A549 (cell line): ENCODE results near the gene ASCL2. TPM values are rescaled to one million over a fixed set of nuclear protein-coding genes. Genes with fewer than 3 reads are reported as not detected.

ENCODE experiments used
- ATAC-seq, 2 experiments: fragments of 200-7000 bp in 1 of 2; fragments of >200 bp in 1 of 2; cut with Nextera tagmentation in 1 of 2; cut with Tn5 transposase in 1 of 2; 3 replicates each; pipeline versions ENCODE4 v1.8.0 to v1.9.1; 2018 to 2020; ENCODE audit warnings: mild to moderate bottlenecking in 1 of 2, moderate library complexity in 1 of 2
- CTCF ChIA-PET: fragments of 300-600 bp; sonication (Branson Sonifier 250); formaldehyde crosslinking; extraction: SDS; loops from one replicate; lab custom pipeline; 2021; ENCODE audit warnings: antibody characterized with exemption, inconsistent platforms; lab: Yijun Ruan, JAX
- POLR2A ChIA-PET: fragments of 350-600 bp; formaldehyde crosslinking; extraction: SDS; loops from one replicate; lab custom pipeline; 2021; ENCODE audit warnings: antibody characterized with exemption, inconsistent platforms; lab: Yijun Ruan, JAX
- DNase-seq, 2 experiments: peaks; one replicate each; pipeline versions ENCODE4 v3.0.0 to v3.0.0-alpha.2; 2011 to 2016; ENCODE audit warnings: low read depth in 1 of 2, low spot score in 1 of 2
- FAIRE-seq: peaks from 2 replicates; lab custom pipeline; 2011; peaks lifted over from hg19 to GRCh38; lab: Jason Lieb, UNC
- H3K27ac ChIP-seq, 2 experiments: fragments of >200 bp; sonication (Bioruptor Twin); formaldehyde crosslinking; 3 replicates each; pipeline ENCODE4 v1.5.1; 2016 to 2017
- H3K4me1 ChIP-seq: fragments of >200 bp; sonication (Bioruptor Twin); formaldehyde crosslinking; 3 replicates; pipeline ENCODE4 v1.6.1; 2016
- H3K4me2 ChIP-seq: fragments of >200 bp; sonication (Bioruptor Twin); formaldehyde crosslinking; 3 replicates; pipeline ENCODE4 v1.6.1; 2016
- H3K4me3 ChIP-seq: fragments of >200 bp; sonication (Bioruptor Twin); formaldehyde crosslinking; 3 replicates; pipeline ENCODE4 v1.5.1; 2016
- H3K9me3 ChIP-seq: fragments of >200 bp; sonication (Bioruptor Twin); formaldehyde crosslinking; 3 replicates; pipeline ENCODE4 v1.6.1; 2016
- BHLHE40 ChIP-seq: IDR thresholded peaks from 2 replicates; pipeline ENCODE4 v1.6.1; 2012; ENCODE audit warnings: low read depth, low read length, inconsistent platforms
- CHD4 ChIP-seq: fragments of 200-600 bp; sonication (generic); IDR thresholded peaks from 2 replicates; pipeline ENCODE4 v1.6.1; 2016; ENCODE audit warnings: antibody characterized with exemption, mild to moderate bottlenecking, borderline replicate concordance
- EHF ChIP-seq: fragments of 250-450 bp; sonication (Bioruptor Pico); IDR thresholded peaks from 2 replicates; pipeline ENCODE4 v1.5.0; 2020; ENCODE audit warnings: mild to moderate bottlenecking
- FOXS1 ChIP-seq: fragments of 250-450 bp; sonication (Bioruptor Pico); IDR thresholded peaks from 2 replicates; pipeline ENCODE4 v1.5.0; 2020; ENCODE audit warnings: mild to moderate bottlenecking, moderate library complexity
- GATA3 ChIP-seq: IDR thresholded peaks from 2 replicates; pipeline ENCODE4 v1.6.1; 2012; ENCODE audit warnings: borderline replicate concordance
- HOXB13 ChIP-seq: fragments of 250-450 bp; sonication (Bioruptor Pico); IDR thresholded peaks from 2 replicates; pipeline ENCODE4 v1.5.0; 2020; ENCODE audit warnings: low read depth, mild to moderate bottlenecking, moderate library complexity
- JUNB ChIP-seq: fragments of >200 bp; sonication (Bioruptor Twin); formaldehyde crosslinking; IDR thresholded peaks from 2 replicates; pipeline ENCODE4 v1.6.1; 2016
- KDM5A ChIP-seq: fragments of 200-600 bp; sonication (generic); IDR thresholded peaks from 2 replicates; pipeline ENCODE4 v1.6.1; 2016; ENCODE audit warnings: antibody characterized with exemption, mild to moderate bottlenecking
- POLR2A ChIP-seq: IDR thresholded peaks from 2 replicates; pipeline ENCODE4 v1.6.1; 2012; ENCODE audit warnings: mild to moderate bottlenecking, low read length
- POLR2AphosphoS2 ChIP-seq: conservative IDR thresholded peaks from 2 replicates; pipeline ENCODE4 v1.6.1; 2012; ENCODE audit warnings: low read length, improper control_type of control experiment, inconsistent platforms
- REST ChIP-seq: fragments of 200-600 bp; sonication (generic); IDR thresholded peaks from 2 replicates; pipeline ENCODE4 v1.6.1; 2016; ENCODE audit warnings: antibody characterized with exemption, mild to moderate bottlenecking, moderate library complexity
- SREBF2 ChIP-seq: fragments of 450-650 bp; IDR thresholded peaks from 2 replicates; pipeline ENCODE4 v1.6.1; 2014; ENCODE audit warnings: mild to moderate bottlenecking, moderate library complexity
- USF2 ChIP-seq: fragments of 450-650 bp; IDR thresholded peaks from 2 replicates; pipeline ENCODE4 v1.6.1; 2014; ENCODE audit warnings: antibody characterized with exemption
- ZFP36 ChIP-seq: fragments of 450-650 bp; IDR thresholded peaks from 2 replicates; pipeline ENCODE4 v1.6.1; 2014; ENCODE audit warnings: borderline replicate concordance; ENCODE audit not compliant: partially characterized antibody
- WGBS: methylation state at CpG from one replicate; pipeline ENCODE4 v1.1.6; 2017; ENCODE audit errors: missing lambda C conversion rate; 5-methylcytosine and 5-hydroxymethylcytosine counted together
- polyA plus RNA-seq, 4 experiments: library from polyadenylated mRNA; depleted of rRNA in 3 of 4; stranded (reverse); fragments of >200 nt; fragmentation: RNase III in 1 of 4; extraction: RNeasy Plus Mini Kit Qiagen cat#74134 plus additional on column Dnase treatment in 1 of 4; gene quantifications; 2 replicates in 3 of 4; 3 replicates in 1 of 4; pipeline ENCODE4 v1.2.3, GENCODE V29; 2011 to 2017
- TF ChIP-seq, protein P1 (sequence below): fragments of 250-450 bp; sonication (Bioruptor Pico); IDR thresholded peaks from 2 replicates; pipeline ENCODE4 v1.5.0; 2021; ENCODE audit warnings: mild to moderate bottlenecking, moderate library complexity, borderline replicate concordance
- TF ChIP-seq, protein P2 (sequence below): fragments of >200 bp; sonication (Bioruptor Twin); formaldehyde crosslinking; IDR thresholded peaks from 3 replicates; pipeline ENCODE4 v1.5.1; 2016
- TF ChIP-seq, protein P3 (sequence below): fragments of 150-350 bp; IDR thresholded peaks from 2 replicates; pipeline ENCODE4 v1.6.1; 2014; ENCODE audit warnings: low read depth, mild to moderate bottlenecking, low read length

The ASCL2 gene
- polyA plus RNA-seq, 2 of the 4 experiments (the other 2 are of a cell fraction) = not detected

GRCh38 chr11:2296913-2297622 is 26.7 kb upstream of the ASCL2 start:
- FAIRE-seq = no peak
- no peak overlapping the region for H3K4me2 ChIP-seq
- H3K4me1 ChIP-seq = no peaks in the 10 kb centered on the region
- no peak overlapping the region for H3K4me3 ChIP-seq
- TF ChIP-seq GATA3 = no peak
- TF ChIP-seq, protein P1, sequence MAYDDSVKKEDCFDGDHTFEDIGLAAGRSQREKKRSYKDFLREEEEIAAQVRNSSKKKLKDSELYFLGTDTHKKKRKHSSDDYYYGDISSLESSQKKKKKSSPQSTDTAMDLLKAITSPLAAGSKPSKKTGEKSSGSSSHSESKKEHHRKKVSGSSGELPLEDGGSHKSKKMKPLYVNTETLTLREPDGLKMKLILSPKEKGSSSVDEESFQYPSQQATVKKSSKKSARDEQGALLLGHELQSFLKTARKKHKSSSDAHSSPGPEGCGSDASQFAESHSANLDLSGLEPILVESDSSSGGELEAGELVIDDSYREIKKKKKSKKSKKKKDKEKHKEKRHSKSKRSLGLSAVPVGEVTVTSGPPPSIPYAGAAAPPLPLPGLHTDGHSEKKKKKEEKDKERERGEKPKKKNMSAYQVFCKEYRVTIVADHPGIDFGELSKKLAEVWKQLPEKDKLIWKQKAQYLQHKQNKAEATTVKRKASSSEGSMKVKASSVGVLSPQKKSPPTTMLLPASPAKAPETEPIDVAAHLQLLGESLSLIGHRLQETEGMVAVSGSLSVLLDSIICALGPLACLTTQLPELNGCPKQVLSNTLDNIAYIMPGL (CRISPR knock-in tag) = no peak
- no peak for TF ChIP-seq SREBF2
- no peak for TF ChIP-seq KDM5A
- no peak for TF ChIP-seq USF2
- TF ChIP-seq CHD4 = no peak
- no peak for TF ChIP-seq POLR2AphosphoS2
- TF ChIP-seq JUNB = no peak
- TF ChIP-seq, all 56 proteins: peak for 0
- ChIA-PET CTCF (interaction anchor here (1.5 to 30.6 kb wide), 7 partner anchors 8 to 235 kb away, joined by 4 to 903 read pairs (median 30); partner anchors contain the start of gene TSSC4), POLR2A (no interaction called here)
- 50% methylated on average over 11 of the region's 13 CpGs for WGBS
- no peak overlapping the region for H3K27ac ChIP-seq
- DNase-seq = no peak
- no peaks in the 10 kb centered on the region for H3K9me3 ChIP-seq
- ATAC-seq = no peak

GRCh38 chr11:2295971-2296912 is 25.9 kb upstream of the ASCL2 start:
- Histone ChIP-seq H3K4me1 (no peaks in the 10 kb centered on the region), H3K9me3 (no peaks in the 10 kb centered on the region), H3K4me3 (no peak overlapping the region), H3K27ac (no peak overlapping the region), H3K4me2 (no peak overlapping the region)
- DNase-seq (no peak), ATAC-seq (no peak), FAIRE-seq (no peak)
- ChIA-PET CTCF (interaction anchor here (0.8 to 30.6 kb wide), 6 partner anchors 9 to 236 kb away, joined by 3 to 903 read pairs (median 44); partner anchors contain the start of gene TSSC4), POLR2A (no interaction called here)
- 41% methylated on average over 15 of the region's 17 CpGs for WGBS
- TF ChIP-seq, protein P2, sequence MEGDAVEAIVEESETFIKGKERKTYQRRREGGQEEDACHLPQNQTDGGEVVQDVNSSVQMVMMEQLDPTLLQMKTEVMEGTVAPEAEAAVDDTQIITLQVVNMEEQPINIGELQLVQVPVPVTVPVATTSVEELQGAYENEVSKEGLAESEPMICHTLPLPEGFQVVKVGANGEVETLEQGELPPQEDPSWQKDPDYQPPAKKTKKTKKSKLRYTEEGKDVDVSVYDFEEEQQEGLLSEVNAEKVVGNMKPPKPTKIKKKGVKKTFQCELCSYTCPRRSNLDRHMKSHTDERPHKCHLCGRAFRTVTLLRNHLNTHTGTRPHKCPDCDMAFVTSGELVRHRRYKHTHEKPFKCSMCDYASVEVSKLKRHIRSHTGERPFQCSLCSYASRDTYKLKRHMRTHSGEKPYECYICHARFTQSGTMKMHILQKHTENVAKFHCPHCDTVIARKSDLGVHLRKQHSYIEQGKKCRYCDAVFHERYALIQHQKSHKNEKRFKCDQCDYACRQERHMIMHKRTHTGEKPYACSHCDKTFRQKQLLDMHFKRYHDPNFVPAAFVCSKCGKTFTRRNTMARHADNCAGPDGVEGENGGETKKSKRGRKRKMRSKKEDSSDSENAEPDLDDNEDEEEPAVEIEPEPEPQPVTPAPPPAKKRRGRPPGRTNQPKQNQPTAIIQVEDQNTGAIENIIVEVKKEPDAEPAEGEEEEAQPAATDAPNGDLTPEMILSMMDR = no peak
- no peak for TF ChIP-seq ZFP36
- no peak for TF ChIP-seq SREBF2
- TF ChIP-seq, protein P3, sequence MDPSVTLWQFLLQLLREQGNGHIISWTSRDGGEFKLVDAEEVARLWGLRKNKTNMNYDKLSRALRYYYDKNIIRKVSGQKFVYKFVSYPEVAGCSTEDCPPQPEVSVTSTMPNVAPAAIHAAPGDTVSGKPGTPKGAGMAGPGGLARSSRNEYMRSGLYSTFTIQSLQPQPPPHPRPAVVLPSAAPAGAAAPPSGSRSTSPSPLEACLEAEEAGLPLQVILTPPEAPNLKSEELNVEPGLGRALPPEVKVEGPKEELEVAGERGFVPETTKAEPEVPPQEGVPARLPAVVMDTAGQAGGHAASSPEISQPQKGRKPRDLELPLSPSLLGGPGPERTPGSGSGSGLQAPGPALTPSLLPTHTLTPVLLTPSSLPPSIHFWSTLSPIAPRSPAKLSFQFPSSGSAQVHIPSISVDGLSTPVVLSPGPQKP = no peak
- TF ChIP-seq USF2 = no peak
- TF ChIP-seq REST = no peak
- TF ChIP-seq POLR2A = no peak
- no peak for TF ChIP-seq FOXS1 (CRISPR knock-in tag)
- TF ChIP-seq BHLHE40 = no peak
- TF ChIP-seq HOXB13 (CRISPR knock-in tag) = no peak
- TF ChIP-seq EHF (CRISPR knock-in tag) = no peak
